ENCODE results near the gene GRB14. TPM values are rescaled to one million over a fixed set of nuclear protein-coding genes. Genes with fewer than 3 reads are reported as not detected.

Gene GRB14
- total and polyA plus RNA-seq, 2 of the 13 experiments (the other 11 are each of a cell fraction or from before 2014, with no cell fraction given), result 4.6 to 5.8 TPM

DNA sequence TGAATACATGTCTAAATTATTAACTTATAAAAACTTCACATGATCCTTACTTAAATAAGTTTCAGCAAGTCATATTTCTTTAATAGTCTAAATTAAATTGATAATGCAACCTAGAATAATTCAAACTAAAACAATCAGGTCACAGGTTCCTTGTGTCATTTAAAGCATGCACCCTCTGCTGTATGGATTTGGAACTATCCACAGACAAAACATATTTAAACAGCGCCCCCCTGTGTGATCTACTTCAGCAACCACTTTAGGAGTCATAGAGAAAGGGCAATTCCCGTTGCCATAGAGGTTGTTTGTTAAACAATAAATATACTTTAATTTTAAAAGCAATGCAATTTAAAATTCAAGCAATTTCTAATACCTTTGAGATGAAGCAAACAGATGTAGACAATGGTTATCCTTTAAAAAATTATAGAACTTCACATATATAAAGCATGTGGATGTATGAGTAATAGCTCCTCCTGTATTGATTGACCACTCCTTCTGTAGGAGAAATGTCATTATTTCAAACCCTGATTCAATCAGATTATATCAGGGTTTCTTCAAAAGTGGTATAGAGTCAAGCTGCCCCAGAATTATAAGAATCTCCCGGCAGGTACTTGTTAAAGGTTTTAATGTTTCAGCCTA, 21.2 kb downstream of the GRB14 start (continued):
- TF ChIP-seq, protein P1, sequence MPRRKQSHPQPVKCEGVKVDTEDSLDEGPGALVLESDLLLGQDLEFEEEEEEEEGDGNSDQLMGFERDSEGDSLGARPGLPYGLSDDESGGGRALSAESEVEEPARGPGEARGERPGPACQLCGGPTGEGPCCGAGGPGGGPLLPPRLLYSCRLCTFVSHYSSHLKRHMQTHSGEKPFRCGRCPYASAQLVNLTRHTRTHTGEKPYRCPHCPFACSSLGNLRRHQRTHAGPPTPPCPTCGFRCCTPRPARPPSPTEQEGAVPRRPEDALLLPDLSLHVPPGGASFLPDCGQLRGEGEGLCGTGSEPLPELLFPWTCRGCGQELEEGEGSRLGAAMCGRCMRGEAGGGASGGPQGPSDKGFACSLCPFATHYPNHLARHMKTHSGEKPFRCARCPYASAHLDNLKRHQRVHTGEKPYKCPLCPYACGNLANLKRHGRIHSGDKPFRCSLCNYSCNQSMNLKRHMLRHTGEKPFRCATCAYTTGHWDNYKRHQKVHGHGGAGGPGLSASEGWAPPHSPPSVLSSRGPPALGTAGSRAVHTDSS (CRISPR knock-in tag; conservative IDR thresholded peaks at IDR 0.05), result no peak
- TF ChIP-seq FOXP1 (IDR thresholded peaks at IDR 0.05), result no peak
- no peak for TF ChIP-seq FOXP1 (CRISPR knock-in tag; IDR thresholded peaks at IDR 0.05)
- no peak for TF ChIP-seq BORCS8-MEF2B (CRISPR knock-in tag; IDR thresholded peaks at IDR 0.05)
- TF ChIP-seq LCORL (IDR thresholded peaks at IDR 0.05), result no peak
- no peak for TF ChIP-seq LCORL (CRISPR knock-in tag; IDR thresholded peaks at IDR 0.05)
- TF ChIP-seq ZNF781 (CRISPR knock-in tag; IDR thresholded peaks at IDR 0.05; ENCODE audit: borderline replicate concordance, not compliant biosample characterization), result no peak
- TF ChIP-seq, protein P2, sequence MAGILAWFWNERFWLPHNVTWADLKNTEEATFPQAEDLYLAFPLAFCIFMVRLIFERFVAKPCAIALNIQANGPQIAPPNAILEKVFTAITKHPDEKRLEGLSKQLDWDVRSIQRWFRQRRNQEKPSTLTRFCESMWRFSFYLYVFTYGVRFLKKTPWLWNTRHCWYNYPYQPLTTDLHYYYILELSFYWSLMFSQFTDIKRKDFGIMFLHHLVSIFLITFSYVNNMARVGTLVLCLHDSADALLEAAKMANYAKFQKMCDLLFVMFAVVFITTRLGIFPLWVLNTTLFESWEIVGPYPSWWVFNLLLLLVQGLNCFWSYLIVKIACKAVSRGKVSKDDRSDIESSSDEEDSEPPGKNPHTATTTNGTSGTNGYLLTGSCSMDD (CRISPR knock-in tag; IDR thresholded peaks at IDR 0.05), result no peak
- no peak for TF ChIP-seq MED13 (CRISPR knock-in tag; IDR thresholded peaks at IDR 0.05)
- TF ChIP-seq ETV5 (CRISPR knock-in tag; IDR thresholded peaks at IDR 0.05; ENCODE audit: borderline replicate concordance), result no peak
- TF ChIP-seq MIER3 (CRISPR knock-in tag; IDR thresholded peaks at IDR 0.05; ENCODE audit: borderline replicate concordance), result peak; percentile 45; the same call in 1 of the 2 replicates
- TF ChIP-seq SP140L (CRISPR knock-in tag; IDR thresholded peaks at IDR 0.05; ENCODE audit: borderline replicate concordance), result no peak
- no peak for TF ChIP-seq ZNF263 (CRISPR knock-in tag; IDR thresholded peaks at IDR 0.05)
- TF ChIP-seq ZNF33A (CRISPR knock-in tag; IDR thresholded peaks at IDR 0.05; ENCODE audit: borderline replicate concordance), result no peak
- peak; percentile 62 for TF ChIP-seq GATAD2A (CRISPR knock-in tag; IDR thresholded peaks at IDR 0.05)
- no peak for TF ChIP-seq ZZZ3 (CRISPR knock-in tag; IDR thresholded peaks at IDR 0.05; ENCODE audit: borderline replicate concordance)
- TF ChIP-seq IKZF1 (IDR thresholded peaks at IDR 0.05), result no peak
- no peak for TF ChIP-seq ZNF335 (CRISPR knock-in tag; IDR thresholded peaks at IDR 0.05)
- no peak for TF ChIP-seq ZMYM2 (CRISPR knock-in tag; IDR thresholded peaks at IDR 0.05)
- TF ChIP-seq, protein P3, sequence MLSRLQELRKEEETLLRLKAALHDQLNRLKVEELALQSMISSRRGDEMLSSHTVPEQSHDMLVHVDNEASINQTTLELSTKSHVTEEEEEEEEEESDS (CRISPR knock-in tag; IDR thresholded peaks at IDR 0.05; ENCODE audit: borderline replicate concordance), result no peak
- no peak for TF ChIP-seq FOXM1 (CRISPR knock-in tag; IDR thresholded peaks at IDR 0.05)
- TF ChIP-seq PHF20 (CRISPR knock-in tag; IDR thresholded peaks at IDR 0.05), result no peak
- TF ChIP-seq, protein P4, sequence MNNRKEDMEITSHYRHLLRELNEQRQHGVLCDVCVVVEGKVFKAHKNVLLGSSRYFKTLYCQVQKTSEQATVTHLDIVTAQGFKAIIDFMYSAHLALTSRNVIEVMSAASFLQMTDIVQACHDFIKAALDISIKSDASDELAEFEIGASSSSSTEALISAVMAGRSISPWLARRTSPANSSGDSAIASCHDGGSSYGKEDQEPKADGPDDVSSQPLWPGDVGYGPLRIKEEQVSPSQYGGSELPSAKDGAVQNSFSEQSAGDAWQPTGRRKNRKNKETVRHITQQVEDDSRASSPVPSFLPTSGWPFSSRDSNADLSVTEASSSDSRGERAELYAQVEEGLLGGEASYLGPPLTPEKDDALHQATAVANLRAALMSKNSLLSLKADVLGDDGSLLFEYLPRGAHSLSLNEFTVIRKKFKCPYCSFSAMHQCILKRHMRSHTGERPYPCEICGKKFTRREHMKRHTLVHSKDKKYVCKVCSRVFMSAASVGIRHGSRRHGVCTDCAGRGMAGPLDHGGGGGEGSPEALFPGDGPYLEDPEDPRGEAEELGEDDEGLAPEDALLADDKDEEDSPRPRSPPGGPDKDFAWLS (CRISPR knock-in tag; IDR thresholded peaks at IDR 0.05; ENCODE audit: borderline replicate concordance), result no peak
- TF ChIP-seq NONO (IDR thresholded peaks at IDR 0.05), result no peak
- no peak for TF ChIP-seq NONO (CRISPR knock-in tag; conservative IDR thresholded peaks at IDR 0.05)
- TF ChIP-seq MIXL1 (CRISPR knock-in tag; IDR thresholded peaks at IDR 0.05), result peak; percentile 58; the same call in 1 of the 2 replicates
- TF ChIP-seq ZNF549 (CRISPR knock-in tag; IDR thresholded peaks at IDR 0.05), result no peak
- no peak for TF ChIP-seq ZNF510 (CRISPR knock-in tag; IDR thresholded peaks at IDR 0.05; ENCODE audit: low read depth)
- TF ChIP-seq, protein P5, sequence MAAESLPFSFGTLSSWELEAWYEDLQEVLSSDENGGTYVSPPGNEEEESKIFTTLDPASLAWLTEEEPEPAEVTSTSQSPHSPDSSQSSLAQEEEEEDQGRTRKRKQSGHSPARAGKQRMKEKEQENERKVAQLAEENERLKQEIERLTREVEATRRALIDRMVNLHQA (CRISPR knock-in tag; IDR thresholded peaks at IDR 0.05), result no peak
- no peak for TF ChIP-seq ZNF331 (CRISPR knock-in tag; IDR thresholded peaks at IDR 0.05)
- TF ChIP-seq ZNF207 (IDR thresholded peaks at IDR 0.05; ENCODE audit: borderline replicate concordance), result no peak
- TF ChIP-seq SIN3B (IDR thresholded peaks at IDR 0.05; ENCODE audit: low read length), result no peak
